T-cell (primary cell): Measurements from ENCODE around the gene CDC42SE2. TPM values are rescaled to one million over a fixed set of nuclear protein-coding genes. Genes with fewer than 3 reads are reported as not detected.
"Not testable (repeated sequence)": the region's sequence is repeated elsewhere in the genome, so short reads cannot be mapped to it uniquely, and the experiment has no call there.

Source experiments
- ATAC-seq, 4 experiments: fragments of 200-7000 bp in 3 of 4; fragments of 150-1000 bp in 1 of 4; cut with Tn5 transposase; replicated peaks in 1 of 4; 1 replicate in 3 of 4; 2 replicates in 1 of 4; pipeline ENCODE4 v1.10.0; 2021; ENCODE audit warnings: moderate library complexity in 3 of 4, mild to moderate bottlenecking in 2 of 4, moderate number of reproducible peaks in 1 of 4
- CTCF ChIA-PET, 2 donors: fragments of 300-600 bp; sonication (Branson Sonifier 250); formaldehyde crosslinking; loops; one replicate each; lab custom pipeline; 2022; ENCODE audit warnings: antibody characterized with exemption in 2 of 2; lab: Charles Lee
- POLR2A ChIA-PET, 2 donors: fragments of 300-600 bp; sonication (Branson Sonifier 250); formaldehyde crosslinking; loops; one replicate each; lab custom pipeline; 2022; ENCODE audit warnings: antibody characterized with exemption in 2 of 2; lab: Charles Lee
- DNase-seq, 35 experiments: peaks; one replicate each; pipeline versions ENCODE4 v3.0.0 to v3.0.0-alpha.2; 2013 to 2023
- H3K27ac ChIP-seq: one replicate; pipeline ENCODE4 v1.5.1; 2013; ENCODE audit warnings: low read length
- H3K27me3 ChIP-seq, 2 experiments: replicated peaks in 1 of 2; 1 replicate in 1 of 2; 2 replicates in 1 of 2; pipeline versions ENCODE4 v1.6.1 to v1.7.0; 2013; ENCODE audit warnings: low read length in 1 of 2, mixed read lengths in 1 of 2; ENCODE audit not compliant: control insufficient read depth in 2 of 2, insufficient read depth in 2 of 2; ENCODE audit errors: extremely low read depth in 1 of 2
- H3K36me3 ChIP-seq, 2 donors: 1 replicate in 1 of 2; 2 replicates in 1 of 2; pipeline versions ENCODE4 v1.6.1 to v1.7.0; 2013; ENCODE audit warnings: low read length in 1 of 2; ENCODE audit not compliant: control insufficient read depth in 2 of 2, insufficient read depth in 1 of 2; ENCODE audit errors: extremely low read depth in 1 of 2
- H3K4me1 ChIP-seq, 2 experiments: 1 replicate in 1 of 2; 2 replicates in 1 of 2; pipeline versions ENCODE4 v1.6.1 to v1.7.0; 2013; ENCODE audit warnings: low read length in 2 of 2, mixed read lengths in 1 of 2; ENCODE audit not compliant: insufficient read depth in 2 of 2, control insufficient read depth in 1 of 2; ENCODE audit errors: extremely low read depth in 1 of 2
- H3K4me3 ChIP-seq, 2 donors: 1 replicate in 1 of 2; 2 replicates in 1 of 2; pipeline versions ENCODE4 v1.5.1 to v1.7.0; 2013; ENCODE audit warnings: mild to moderate bottlenecking in 2 of 2, low read length in 1 of 2, moderate library complexity in 1 of 2; ENCODE audit not compliant: control insufficient read depth in 1 of 2; ENCODE audit errors: extremely low read depth in 1 of 2
- H3K9me3 ChIP-seq: 2 replicates; pipeline ENCODE4 v1.7.0; 2013
- H3K27ac Mint-ChIP-seq, 2 donors: one replicate each; pipeline ENCODE4 v1.8.0; 2020 to 2021; ENCODE audit warnings: mild to moderate bottlenecking in 2 of 2, mixed read lengths in 2 of 2
- H3K27me3 Mint-ChIP-seq, 2 donors: one replicate each; pipeline ENCODE4 v1.8.0; 2021 to 2022; ENCODE audit warnings: mixed read lengths in 2 of 2
- H3K36me3 Mint-ChIP-seq: one replicate; pipeline ENCODE4 v1.8.0; 2021; ENCODE audit warnings: mixed read lengths
- H3K4me1 Mint-ChIP-seq, 3 donors: one replicate each; pipeline ENCODE4 v1.8.0; 2020 to 2022; ENCODE audit warnings: mixed read lengths in 3 of 3, mild to moderate bottlenecking in 1 of 3
- H3K4me3 Mint-ChIP-seq, 3 donors: one replicate each; pipeline ENCODE4 v1.8.0; 2020 to 2022; ENCODE audit warnings: mild to moderate bottlenecking in 3 of 3, mixed read lengths in 3 of 3, moderate library complexity in 3 of 3
- H3K9me3 Mint-ChIP-seq, 3 donors: one replicate each; pipeline ENCODE4 v1.8.0; 2020 to 2022; ENCODE audit warnings: mixed read lengths in 3 of 3
- WGBS: methylation state at CpG from one replicate; pipeline ENCODE4 v1.1.5; 2013; ENCODE audit warnings: missing lambda C conversion rate; ENCODE audit not compliant: insufficient coverage; 5-methylcytosine and 5-hydroxymethylcytosine counted together
- total RNA-seq, 35 experiments: library from RNA in 6 of 35; stranded (reverse) in 6 of 35; fragments of 120-200 nt in 1 of 35; gene quantifications; one replicate each; pipeline versions ENCODE4 v1.2.1 to v1.2.4 and lab custom pipeline; 2013 to 2026

The CDC42SE2 gene
- total RNA-seq, 5 donors from 2014 or later (not counting 1 experiment from before 2014, with no cell fraction given) = 229 to 259 (median 238) TPM

- H3K4me3 Mint-ChIP-seq = peak overlapping the region; percentile 61 to 75 (median 62)
- 75% methylated on average over 3 of the region's 12 CpGs for WGBS
- CTCF ChIA-PET = interaction anchor here in 1 of 2 donors (0.7 kb wide), 1 partner anchor 45 kb away, joined by 3 read pairs; no protein-coding TSS in a partner anchor
- H3K27ac ChIP-seq = peak overlapping the region; percentile 57
- peaks cover 0 to 35% of the 10 kb centered on the region in 2 experiments for H3K4me1 ChIP-seq
- POLR2A ChIA-PET, H3K9me3 Mint-ChIP-seq, H3K27me3 ChIP-seq, H3K9me3 ChIP-seq, H3K27me3 Mint-ChIP-seq, H3K36me3 ChIP-seq, ATAC-seq: not testable (repeated sequence)
- peaks cover 80% of the 10 kb centered on the region for H3K36me3 Mint-ChIP-seq
- H3K4me3 ChIP-seq = peak overlapping the region in 1 of 2 donors; percentile 3
- peak overlapping the region; percentile 79 to 89 for H3K27ac Mint-ChIP-seq
- peaks cover 89 to 97% (median 96%) of the 10 kb centered on the region in 3 donors for H3K4me1 Mint-ChIP-seq
- peak in 6 of 35 experiments; percentile 19 to 64 (median 26) for DNase-seq
Measured at GRCh38 chr5:131336801-131337200, 72.9 kb downstream of the CDC42SE2 start.

GRCh38 chr5:131337240-131338050 lies 73.6 kb downstream of the CDC42SE2 start:
- Histone ChIP-seq H3K27ac (peak overlapping the region; percentile 57), H3K4me1 (peaks cover 0 to 41% of the 10 kb centered on the region in 2 experiments), H3K4me3 (peak overlapping the region in 1 of 2 donors; percentile 3)
- Mint-ChIP-seq H3K27ac (peak overlapping the region; percentile 79 to 89), H3K4me3 (peak overlapping the region; percentile 61 to 75 (median 62)), H3K36me3 (peaks cover 80% of the 10 kb centered on the region), H3K4me1 (peaks cover 86 to 94% (median 91%) of the 10 kb centered on the region in 3 donors)
- POLR2A ChIA-PET, H3K36me3 ChIP-seq, H3K27me3 Mint-ChIP-seq, H3K27me3 ChIP-seq, H3K9me3 ChIP-seq, ATAC-seq, H3K9me3 Mint-ChIP-seq: not testable (repeated sequence)
- DNase-seq = peak in 19 of 35 experiments; percentile 15 to 71 (median 30)
- CTCF ChIA-PET = interaction anchor here in 1 of 2 donors (0.7 kb wide), 1 partner anchor 45 kb away, joined by 3 read pairs; no protein-coding TSS in a partner anchor
- WGBS = 73% methylated on average over 20 of the region's 27 CpGs

- POLR2A ChIA-PET = interaction anchor here in 1 of 2 donors (1.2 kb wide), 1 partner anchor 52 kb away, joined by 4 read pairs; no protein-coding TSS in a partner anchor
- Histone ChIP-seq H3K4me1 (peaks cover 0 to 45% of the 10 kb centered on the region in 2 experiments), H3K36me3 (peaks cover 4 to 7% of the 10 kb centered on the region in 2 donors), H3K4me3 (no peak overlapping the region), H3K9me3 (peaks cover 2% of the 10 kb centered on the region), H3K27me3 (no peaks in the 10 kb centered on the region), H3K27ac (peak overlapping the region; percentile 1)
- ATAC-seq = no peak
- H3K4me1 Mint-ChIP-seq = peaks cover 86 to 93% (median 90%) of the 10 kb centered on the region in 3 donors
- peak in 1 of 35 experiments; percentile 54 for DNase-seq
- WGBS = no CpG with 5 or more reads among the region's 4 CpGs
- peak overlapping the region; percentile 69 to 76 for H3K27ac Mint-ChIP-seq
- peaks cover 1 to 10% (median 5%) of the 10 kb centered on the region in 3 donors for H3K9me3 Mint-ChIP-seq
- H3K4me3 Mint-ChIP-seq = peak overlapping the region in 1 of 3 donors; percentile 61
- CTCF ChIA-PET = interaction anchor here in 1 of 2 donors (0.7 to 0.8 kb wide), 2 partner anchors 37 to 44 kb away, joined by 3 to 4 read pairs; no protein-coding TSS in a partner anchor
- peaks cover 76% of the 10 kb centered on the region for H3K36me3 Mint-ChIP-seq
- no peaks in the 10 kb centered on the region for H3K27me3 Mint-ChIP-seq
Measured at GRCh38 chr5:131338051-131338453, 74.2 kb downstream of the CDC42SE2 start.

- ChIA-PET CTCF (interaction anchor here in 1 of 2 donors (0.9 kb wide), 1 partner anchor 28 kb away, joined by 3 read pairs; no protein-coding TSS in a partner anchor), POLR2A (interaction anchor here (0.6 kb wide), 2 partner anchors 38 to 41 kb away, joined by 3 to 4 read pairs; no protein-coding TSS in a partner anchor)
- WGBS = 52% methylated on average over 6 of the region's 9 CpGs
- H3K27me3 ChIP-seq, H3K27ac ChIP-seq, H3K9me3 Mint-ChIP-seq, H3K36me3 ChIP-seq, ATAC-seq, H3K9me3 ChIP-seq, H3K4me3 ChIP-seq, H3K27me3 Mint-ChIP-seq: not testable (repeated sequence)
- peak in 13 of 35 experiments; percentile 15 to 52 (median 24) for DNase-seq
- H3K36me3 Mint-ChIP-seq = peaks cover 85% of the 10 kb centered on the region
- peak overlapping the region in 1 of 3 donors; percentile 52 for H3K4me3 Mint-ChIP-seq
- H3K4me1 Mint-ChIP-seq = peaks cover 86 to 94% (median 89%) of the 10 kb centered on the region in 3 donors
- H3K27ac Mint-ChIP-seq = peak overlapping the region; percentile 80 to 82
- peaks cover 0 to 34% of the 10 kb centered on the region in 2 experiments for H3K4me1 ChIP-seq
Measured at GRCh38 chr5:131344288-131344687, 80.4 kb downstream of the CDC42SE2 start.

- WGBS = no CpG with 5 or more reads among the region's 3 CpGs
- POLR2A ChIA-PET = interaction anchor here in 1 of 2 donors (0.9 to 1.0 kb wide), 2 partner anchors 62 to 82 kb away, joined by 3 read pairs; partner anchors contain the start of gene CDC42SE2
- H3K4me1 ChIP-seq = peaks cover 0 to 32% of the 10 kb centered on the region in 2 experiments
- DNase-seq, H3K27me3 Mint-ChIP-seq, CTCF ChIA-PET, H3K9me3 Mint-ChIP-seq, H3K4me3 ChIP-seq, H3K27ac ChIP-seq, H3K9me3 ChIP-seq, H3K27me3 ChIP-seq, ATAC-seq, H3K36me3 ChIP-seq: not testable (repeated sequence)
- Mint-ChIP-seq H3K27ac (peak overlapping the region; percentile 86 to 87), H3K4me1 (peaks cover 75 to 85% (median 77%) of the 10 kb centered on the region in 3 donors), H3K4me3 (peak overlapping the region in 1 of 3 donors; percentile 29), H3K36me3 (peaks cover 71% of the 10 kb centered on the region)
Measured at GRCh38 chr5:131346204-131346603, 82.4 kb downstream of the CDC42SE2 start.

- H3K27me3 Mint-ChIP-seq = no peaks in the 10 kb centered on the region
- CTCF ChIA-PET = interaction anchor here in 1 of 2 donors (0.6 to 1.5 kb wide), 2 partner anchors 29 to 87 kb away, joined by 5 to 6 read pairs; no protein-coding TSS in a partner anchor
- no peaks in the 10 kb centered on the region for H3K9me3 Mint-ChIP-seq
- no CpG with 5 or more reads among the region's 3 CpGs for WGBS
- Histone ChIP-seq H3K4me3 (no peak overlapping the region), H3K36me3 (peaks cover 3 to 6% of the 10 kb centered on the region in 2 donors), H3K27me3 (no peaks in the 10 kb centered on the region), H3K27ac (no peak overlapping the region), H3K4me1 (peaks cover 29 to 31% of the 10 kb centered on the region in 2 experiments), H3K9me3 (no peaks in the 10 kb centered on the region)
- H3K4me3 Mint-ChIP-seq = no peak overlapping the region
- no peak for ATAC-seq
- H3K4me1 Mint-ChIP-seq = peaks cover 61 to 70% (median 62%) of the 10 kb centered on the region in 3 donors
- peaks cover 25% of the 10 kb centered on the region for H3K36me3 Mint-ChIP-seq
- no peak for DNase-seq
- POLR2A ChIA-PET = interaction anchor here in 1 of 2 donors (0.7 kb wide), 1 partner anchor 12 kb away, joined by 3 read pairs; no protein-coding TSS in a partner anchor
- H3K27ac Mint-ChIP-seq = peak overlapping the region; percentile 31 to 74
Measured at GRCh38 chr5:131353991-131354390, 90.1 kb downstream of the CDC42SE2 start.
